ENCODE data around the gene FAM53B. TPM values are rescaled to one million over a fixed set of nuclear protein-coding genes. Genes with fewer than 3 reads are reported as not detected.

The FAM53B gene
- total RNA-seq, 6 experiments from 2014 or later, result 4.4 to 10.8 (median 4.8) TPM

- no peak for ATAC-seq
- no peaks in the 10 kb centered on the region for H3K36me3 ChIP-seq
- no peak overlapping the region for H3K4me3 ChIP-seq
- intact Hi-C loops (cut with DNase I), result no loop called here
- no peaks in the 10 kb centered on the region for H3K27me3 ChIP-seq
- H3K4me1 ChIP-seq, result no peaks in the 10 kb centered on the region
- DNase-seq, result no peak
- H3K27ac ChIP-seq, result no peak overlapping the region
- no peaks in the 10 kb centered on the region for H3K9me3 ChIP-seq
- WGBS (ENCODE audit: insufficient coverage, low coverage, low lambda C conversion rate, missing lambda C conversion rate), result 84% methylated on average over 15 of the region's 22 CpGs
- TF ChIP-seq POLR2A (IDR thresholded peaks at IDR 0.05) (no peak), CTCF (IDR thresholded peaks at IDR 0.05) (no peak)
These were observed 168.8 kb downstream of the FAM53B start for GRCh38 chr10:124575107-124576035.

- H3K4me3 ChIP-seq, result no peak overlapping the region
- no peaks in the 10 kb centered on the region for H3K4me1 ChIP-seq
- intact Hi-C loops (cut with DNase I), result no loop called here
- no peaks in the 10 kb centered on the region for H3K9me3 ChIP-seq
- no peak for TF ChIP-seq CTCF (IDR thresholded peaks at IDR 0.05)
- TF ChIP-seq POLR2A (IDR thresholded peaks at IDR 0.05), result no peak
- peak in 1 of 3 donors; percentile 40 for DNase-seq
- H3K27ac ChIP-seq, result no peak overlapping the region
- ATAC-seq, result no peak
- H3K36me3 ChIP-seq, result no peaks in the 10 kb centered on the region
- WGBS (ENCODE audit: insufficient coverage, low coverage, low lambda C conversion rate, missing lambda C conversion rate), result 93% methylated on average over 5 of the region's 14 CpGs
- H3K27me3 ChIP-seq, result no peaks in the 10 kb centered on the region
These were observed 169.6 kb downstream of the FAM53B start for GRCh38 chr10:124574456-124575070.

- peak in 1 of 3 donors; percentile 31 for DNase-seq
- no peak for TF ChIP-seq POLR2A (IDR thresholded peaks at IDR 0.05)
- no peak for TF ChIP-seq CTCF (IDR thresholded peaks at IDR 0.05)
- Histone ChIP-seq H3K9me3 (no peaks in the 10 kb centered on the region), H3K4me3 (no peak overlapping the region), H3K27me3 (no peaks in the 10 kb centered on the region), H3K36me3 (no peaks in the 10 kb centered on the region), H3K4me1 (no peaks in the 10 kb centered on the region), H3K27ac (no peak overlapping the region)
- intact Hi-C loops (cut with DNase I), result no loop called here
- ATAC-seq, result no peak
- WGBS (ENCODE audit: insufficient coverage, low coverage, low lambda C conversion rate, missing lambda C conversion rate), result 96% methylated on average over 12 of the region's 31 CpGs
These were observed 170.3 kb downstream of the FAM53B start for GRCh38 chr10:124573726-124574455.

GRCh38 chr10:124572751-124573150 lies 171.4 kb downstream of the FAM53B start:
- Histone ChIP-seq H3K36me3 (no peaks in the 10 kb centered on the region), H3K27ac (no peak overlapping the region), H3K27me3 (no peaks in the 10 kb centered on the region), H3K4me3 (no peak overlapping the region), H3K9me3 (no peaks in the 10 kb centered on the region), H3K4me1 (no peaks in the 10 kb centered on the region)
- intact Hi-C loops (cut with DNase I), result no loop called here
- no peak for DNase-seq
- TF ChIP-seq POLR2A (IDR thresholded peaks at IDR 0.05), result no peak
- TF ChIP-seq CTCF (IDR thresholded peaks at IDR 0.05), result no peak
- WGBS (ENCODE audit: insufficient coverage, low coverage, low lambda C conversion rate, missing lambda C conversion rate), result 82% methylated on average over 11 of the region's 11 CpGs
- no peak for ATAC-seq
